Stimulated activated CD8-positive, alpha-beta memory T cell treated with anti-CD3 and anti-CD28 coated beads, Interleukin-4, amount 100 ng/mL, for 48 hours (primary cell): ENCODE measurements around the gene PHC2.
"Not testable (repeated sequence)": the region's sequence is repeated elsewhere in the genome, so short reads cannot be mapped to it uniquely, and the experiment has no call there.

ENCODE experiments used
- DNase-seq: peaks from one replicate; pipeline ENCODE4 v3.0.0-alpha.2; 2020

The PHC2 gene

GRCh38 chr1:33324677-33325575 is 106.0 kb downstream of the PHC2 start:
- DNase-seq, result no peak

- DNase-seq, result no peak
Measured at GRCh38 chr1:33323663-33324477, 107.0 kb downstream of the PHC2 start.

GRCh38 chr1:33322870-33323585 is 107.9 kb downstream of the PHC2 start:
- DNase-seq, result no peak

GRCh38 chr1:33322109-33322508 is 108.8 kb downstream of the PHC2 start:
- no peak for DNase-seq

- DNase-seq, result no peak
Measured at GRCh38 chr1:33321178-33321577, 109.7 kb downstream of the PHC2 start.

GRCh38 chr1:33320619-33321165 is 110.2 kb downstream of the PHC2 start, which contains the start of gene A3GALT2:
A3GALT2 (minus strand) TSS chr1:33321098; CDS start chr1:33321098, 0 bp downstream.
- DNase-seq, result no peak

- no peak for DNase-seq
Measured at GRCh38 chr1:33319949-33320618, 110.8 kb downstream of the PHC2 start.

- DNase-seq, result no peak
Measured at GRCh38 chr1:33319186-33319948, 111.5 kb downstream of the PHC2 start.

GRCh38 chr1:33317946-33318345 is 112.9 kb downstream of the PHC2 start:
- no peak for DNase-seq

GRCh38 chr1:33317354-33317753 is 113.5 kb downstream of the PHC2 start:
- DNase-seq, result no peak

- no peak for DNase-seq
Measured at GRCh38 chr1:33316601-33317000, 114.3 kb downstream of the PHC2 start.

- DNase-seq, result no peak
Measured at GRCh38 chr1:33314416-33314815, 116.5 kb downstream of the PHC2 start.

- no peak for DNase-seq
Measured at GRCh38 chr1:33312413-33312749, 118.5 kb downstream of the PHC2 start.

- no peak for DNase-seq
Measured at GRCh38 chr1:33311706-33312412, 119.0 kb downstream of the PHC2 start.

GRCh38 chr1:33310702-33311101 is 120.2 kb downstream of the PHC2 start:
- no peak for DNase-seq

GRCh38 chr1:33309351-33309750 is 121.5 kb downstream of the PHC2 start:
- not testable (repeated sequence) for DNase-seq

- no peak for DNase-seq
Measured at GRCh38 chr1:33307494-33307864, 123.4 kb downstream of the PHC2 start.

GRCh38 chr1:33306653-33307493 is 124.0 kb downstream of the PHC2 start:
- DNase-seq, result no peak

GRCh38 chr1:33305816-33306652 is 124.9 kb downstream of the PHC2 start:
- no peak for DNase-seq
